Neural crest cell (in vitro differentiated cells): ENCODE data around the gene CMIP. TPM values are rescaled to one million over a fixed set of nuclear protein-coding genes. Genes with fewer than 3 reads are reported as not detected.
A peak's percentile ranks its signal among the peaks of the same experiment; 100 is the strongest.

Source experiments
- DNase-seq: peaks from one replicate; pipeline ENCODE4 v3.0.0; 2021; ENCODE audit warnings: low read depth, mixed read lengths, low spot score
- H3K27ac Mint-ChIP-seq: one replicate; pipeline ENCODE4 v1.8.0; 2021; ENCODE audit warnings: mild to moderate bottlenecking, mixed read lengths; ENCODE audit not compliant: unreplicated experiment
- H3K27me3 Mint-ChIP-seq: 2 replicates; pipeline ENCODE4 v1.8.0; 2021; ENCODE audit warnings: low read depth, mild to moderate bottlenecking, mixed read lengths
- H3K36me3 Mint-ChIP-seq: 2 replicates; pipeline ENCODE4 v1.8.0; 2021; ENCODE audit warnings: low read depth, mild to moderate bottlenecking, mixed read lengths
- H3K4me1 Mint-ChIP-seq: 2 replicates; pipeline ENCODE4 v1.8.0; 2021; ENCODE audit warnings: mixed read lengths
- H3K4me3 Mint-ChIP-seq: one replicate; pipeline ENCODE4 v1.8.0; 2021; ENCODE audit warnings: mild to moderate bottlenecking, mixed read lengths
- H3K9me3 Mint-ChIP-seq: 2 replicates; pipeline ENCODE4 v1.8.0; 2021; ENCODE audit warnings: mixed read lengths
- CTCF ChIP-seq: fragments of 200-600 bp; sonication (generic); conservative IDR thresholded peaks from 2 replicates; pipeline ENCODE4 v1.5.0; 2021; ENCODE audit warnings: antibody characterized with exemption, mild to moderate bottlenecking
- total RNA-seq: library from RNA; stranded (reverse); gene quantifications from 2 replicates; pipeline ENCODE4 v1.2.1, GENCODE V29; 2021

The CMIP gene
- total RNA-seq, 1 donor from 2014 or later, result 41.2 TPM

GRCh38 chr16:81668243-81669097 is 223.9 kb downstream of the CMIP start:
- H3K4me3 Mint-ChIP-seq, result no peak overlapping the region
- H3K27ac Mint-ChIP-seq, result no peak overlapping the region
- H3K36me3 Mint-ChIP-seq, result peaks cover 19% of the 10 kb centered on the region
- DNase-seq, result no peak
- no peak for TF ChIP-seq CTCF
- H3K9me3 Mint-ChIP-seq, result no peaks in the 10 kb centered on the region
- peaks cover 23% of the 10 kb centered on the region for H3K4me1 Mint-ChIP-seq
- H3K27me3 Mint-ChIP-seq, result peaks cover 3% of the 10 kb centered on the region

GRCh38 chr16:81669473-81670350 is 225.1 kb downstream of the CMIP start:
- Mint-ChIP-seq H3K36me3 (peaks cover 18% of the 10 kb centered on the region), H3K27ac (peak overlapping the region; percentile 11), H3K4me1 (peaks cover 23% of the 10 kb centered on the region), H3K4me3 (no peak overlapping the region), H3K9me3 (no peaks in the 10 kb centered on the region), H3K27me3 (peaks cover 3% of the 10 kb centered on the region)
- TF ChIP-seq CTCF, result no peak
- no peak for DNase-seq

- no peak for TF ChIP-seq CTCF
Measured at GRCh38 chr16:81671738-81672597, 227.4 kb downstream of the CMIP start.

GRCh38 chr16:81673432-81673831 is 228.8 kb downstream of the CMIP start:
- Mint-ChIP-seq H3K4me3 (no peak overlapping the region), H3K27me3 (no peaks in the 10 kb centered on the region), H3K9me3 (no peaks in the 10 kb centered on the region), H3K36me3 (peaks cover 12% of the 10 kb centered on the region), H3K4me1 (peaks cover 2% of the 10 kb centered on the region), H3K27ac (no peak overlapping the region)
- no peak for DNase-seq
- TF ChIP-seq CTCF, result no peak

More at GRCh38 chr16:81671738-81672597, 227.4 kb downstream of the CMIP start:
- no peak overlapping the region for H3K4me3 Mint-ChIP-seq
- no peak overlapping the region for H3K27ac Mint-ChIP-seq
- no peaks in the 10 kb centered on the region for H3K9me3 Mint-ChIP-seq
- DNase-seq, result no peak
- peaks cover 3% of the 10 kb centered on the region for H3K27me3 Mint-ChIP-seq
- peaks cover 13% of the 10 kb centered on the region for H3K36me3 Mint-ChIP-seq
- H3K4me1 Mint-ChIP-seq, result peaks cover 16% of the 10 kb centered on the region

GRCh38 chr16:81675662-81676061 is 231.1 kb downstream of the CMIP start:
- no peaks in the 10 kb centered on the region for H3K9me3 Mint-ChIP-seq
- TF ChIP-seq CTCF, result no peak
- peaks cover 7% of the 10 kb centered on the region for H3K36me3 Mint-ChIP-seq
- H3K27ac Mint-ChIP-seq, result no peak overlapping the region
- DNase-seq, result no peak
- no peaks in the 10 kb centered on the region for H3K27me3 Mint-ChIP-seq
- H3K4me3 Mint-ChIP-seq, result peak overlapping the region; percentile 33
- H3K4me1 Mint-ChIP-seq, result no peaks in the 10 kb centered on the region
